K562 (cell line): ENCODE data around the gene VMP1.
"Not testable (repeated sequence)": the region's sequence is repeated elsewhere in the genome, so short reads cannot be mapped to it uniquely, and the experiment has no call there.

ENCODE experiments used
- BRD9 ChIP-seq: fragments of 450-650 bp; IDR thresholded peaks from 2 replicates; pipeline ENCODE4 v1.6.1; 2018; ENCODE audit warnings: low read depth; ENCODE audit not compliant: partially characterized antibody
- CSDE1 ChIP-seq, 2 experiments: fragments of 450-650 bp; IDR thresholded peaks; 2 replicates each; pipeline ENCODE4 v1.6.1; 2016; ENCODE audit warnings: mild to moderate bottlenecking in 1 of 2
- CTCF ChIP-seq, 3 experiments: IDR thresholded peaks in 2 of 3; conservative IDR thresholded peaks in 1 of 3; 2 replicates each; pipeline ENCODE4 v1.5.1; 2011 to 2012; ENCODE audit warnings: low read length in 3 of 3, mild to moderate bottlenecking in 3 of 3, control low read depth in 2 of 3, improper control_type of control experiment in 1 of 3, inconsistent platforms in 1 of 3, low read depth in 1 of 3, mixed read lengths in 1 of 3, moderate library complexity in 1 of 3; ENCODE audit not compliant: insufficient read depth in 2 of 3
- E2F3 ChIP-seq: fragments of 250-450 bp; sonication (Bioruptor Pico); IDR thresholded peaks from 2 replicates; pipeline ENCODE4 v1.4.0; 2020; ENCODE audit warnings: mild to moderate bottlenecking
- IRF2 ChIP-seq: sonication (generic); formaldehyde crosslinking; IDR thresholded peaks from 2 replicates; pipeline ENCODE4 v1.8.1; 2022; ENCODE audit warnings: mild to moderate bottlenecking, missing genetic modification reagents
- MTA1 ChIP-seq: fragments of 450-650 bp; IDR thresholded peaks from 2 replicates; pipeline ENCODE4 v1.6.1; 2017; ENCODE audit warnings: borderline replicate concordance
- TCF7L2 ChIP-seq: fragments of 150-350 bp; IDR thresholded peaks from 2 replicates; pipeline ENCODE4 v1.6.1; 2016; ENCODE audit warnings: low read depth, mild to moderate bottlenecking, low read length, moderate library complexity
- ZNF695 ChIP-seq: fragments of 450-650 bp; formaldehyde crosslinking; IDR thresholded peaks from 2 replicates; pipeline ENCODE4 v1.4.0; 2020; ENCODE audit warnings: mild to moderate bottlenecking, moderate library complexity

- not testable (repeated sequence) for TF ChIP-seq MTA1; CTCF (IDR thresholded peaks at IDR 0.05 in 2 of 3, conservative IDR thresholded peaks at IDR 0.05 in 1 of 3; ENCODE audit: insufficient read depth in 2 of 3, low read depth in 1 of 3, low read length in 3 of 3); TCF7L2; BRD9; ZNF695; IRF2; CSDE1 (IDR thresholded peaks at IDR 0.05); E2F3 (CRISPR knock-in tag)
Observed at GRCh38 chr17:59852847-59853167, 145.4 kb downstream of the VMP1 start.
